Measurements from ENCODE around the gene ZBTB16.

ZBTB16 gene

GRCh38 chr11:114291842-114292680 is 232.6 kb downstream of the ZBTB16 start:
- DNase-seq = no peak

- DNase-seq = no peak
Measured at GRCh38 chr11:114293201-114293711, 233.7 kb downstream of the ZBTB16 start.

GRCh38 chr11:114295676-114296604 is 236.4 kb downstream of the ZBTB16 start, which contains the start of gene NNMT:
Gene NNMT (plus strand): TSS chr11:114296399. CDS start chr11:114296557, 158 bp downstream.
- DNase-seq = no peak

- DNase-seq = no peak
Measured at GRCh38 chr11:114296605-114297372, 237.3 kb downstream of the ZBTB16 start.

- no peak for DNase-seq
Measured at GRCh38 chr11:114297806-114298709, 238.5 kb downstream of the ZBTB16 start.

- no peak for DNase-seq
Measured at GRCh38 chr11:114298710-114299109, 239.2 kb downstream of the ZBTB16 start.
